KMS-11 (cell line): Measurements from ENCODE around the gene MSANTD3.

Experiments used
- H2AFZ ChIP-seq: fragments of 200-600 bp; sonication (generic); 2 replicates; pipeline ENCODE4 v1.6.1; 2016; ENCODE audit warnings: antibody characterized with exemption, mixed run types, low read depth
- H3K27ac ChIP-seq: fragments of 200-600 bp; sonication (generic); 2 replicates; pipeline ENCODE4 v1.6.1; 2016; ENCODE audit warnings: mild to moderate bottlenecking, mixed run types
- H3K27me3 ChIP-seq: fragments of 200-600 bp; sonication (generic); 2 replicates; pipeline ENCODE4 v1.6.1; 2017; ENCODE audit warnings: mild to moderate bottlenecking, low read depth, mixed run types, moderate library complexity; ENCODE audit not compliant: insufficient read depth
- H3K36me3 ChIP-seq: fragments of 200-600 bp; sonication (generic); 2 replicates; pipeline ENCODE4 v1.6.1; 2017; ENCODE audit warnings: mild to moderate bottlenecking, mixed run types; ENCODE audit not compliant: insufficient read depth
- H3K4me1 ChIP-seq: fragments of 200-600 bp; sonication (generic); 2 replicates; pipeline ENCODE4 v1.6.1; 2016; ENCODE audit warnings: mild to moderate bottlenecking, low read depth, mixed run types; ENCODE audit not compliant: poor library complexity, severe bottlenecking
- H3K4me2 ChIP-seq: fragments of 200-600 bp; sonication (generic); 2 replicates; pipeline ENCODE4 v1.7.0; 2016; ENCODE audit warnings: mild to moderate bottlenecking, mixed run types
- H3K4me3 ChIP-seq: fragments of 200-600 bp; sonication (generic); IDR thresholded peaks from 2 replicates; pipeline ENCODE4 v1.6.1; 2017; ENCODE audit warnings: low read depth, low read length, mixed read lengths; ENCODE audit not compliant: insufficient read depth
- H3K79me2 ChIP-seq: fragments of 200-600 bp; sonication (generic); 2 replicates; pipeline ENCODE4 v1.6.1; 2016; ENCODE audit warnings: low read depth, mixed run types; ENCODE audit not compliant: insufficient read depth
- H3K9ac ChIP-seq: fragments of 200-600 bp; sonication (generic); 2 replicates; pipeline ENCODE4 v1.6.1; 2016; ENCODE audit warnings: mild to moderate bottlenecking, mixed run types
- H4K20me1 ChIP-seq: fragments of 200-600 bp; sonication (generic); 2 replicates; pipeline ENCODE4 v1.6.1; 2016; ENCODE audit warnings: mild to moderate bottlenecking, mixed run types; ENCODE audit not compliant: insufficient read depth
- TF ChIP-seq, protein P1 (sequence below): fragments of 200-600 bp; sonication (generic); conservative IDR thresholded peaks from 2 replicates; pipeline ENCODE4 v1.6.1; 2017; ENCODE audit warnings: low read depth, mild to moderate bottlenecking, antibody characterized with exemption, low read length, moderate library complexity, mixed read lengths

Gene MSANTD3

DNA sequence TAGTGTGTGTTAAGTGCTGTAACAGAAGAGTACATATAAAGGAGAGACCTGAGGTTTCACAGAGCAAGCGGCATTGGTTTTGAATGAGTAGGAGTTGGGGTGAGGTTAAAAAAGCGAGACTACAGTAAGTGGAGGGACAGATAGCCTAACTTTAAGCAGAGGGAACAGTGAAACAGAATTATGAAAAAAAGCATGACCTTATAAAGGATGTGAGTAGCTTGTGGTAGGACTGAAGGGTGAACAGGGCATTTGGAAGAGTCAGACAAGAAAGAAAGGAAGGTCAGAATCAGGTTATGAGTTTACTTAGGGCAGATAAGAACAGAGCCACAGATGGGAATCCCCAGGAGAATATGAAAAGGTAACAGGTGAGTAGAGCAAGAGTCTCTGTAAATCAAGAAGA lies 22.5 kb downstream of the MSANTD3 start:
- TF ChIP-seq, protein P1, sequence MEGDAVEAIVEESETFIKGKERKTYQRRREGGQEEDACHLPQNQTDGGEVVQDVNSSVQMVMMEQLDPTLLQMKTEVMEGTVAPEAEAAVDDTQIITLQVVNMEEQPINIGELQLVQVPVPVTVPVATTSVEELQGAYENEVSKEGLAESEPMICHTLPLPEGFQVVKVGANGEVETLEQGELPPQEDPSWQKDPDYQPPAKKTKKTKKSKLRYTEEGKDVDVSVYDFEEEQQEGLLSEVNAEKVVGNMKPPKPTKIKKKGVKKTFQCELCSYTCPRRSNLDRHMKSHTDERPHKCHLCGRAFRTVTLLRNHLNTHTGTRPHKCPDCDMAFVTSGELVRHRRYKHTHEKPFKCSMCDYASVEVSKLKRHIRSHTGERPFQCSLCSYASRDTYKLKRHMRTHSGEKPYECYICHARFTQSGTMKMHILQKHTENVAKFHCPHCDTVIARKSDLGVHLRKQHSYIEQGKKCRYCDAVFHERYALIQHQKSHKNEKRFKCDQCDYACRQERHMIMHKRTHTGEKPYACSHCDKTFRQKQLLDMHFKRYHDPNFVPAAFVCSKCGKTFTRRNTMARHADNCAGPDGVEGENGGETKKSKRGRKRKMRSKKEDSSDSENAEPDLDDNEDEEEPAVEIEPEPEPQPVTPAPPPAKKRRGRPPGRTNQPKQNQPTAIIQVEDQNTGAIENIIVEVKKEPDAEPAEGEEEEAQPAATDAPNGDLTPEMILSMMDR, result no peak
- Histone ChIP-seq H3K27ac (no peak overlapping the region), H3K36me3 (no peaks in the 10 kb centered on the region), H2AFZ (no peak overlapping the region), H3K4me3 (no peak overlapping the region), H3K27me3 (no peaks in the 10 kb centered on the region), H3K4me2 (no peak overlapping the region; the same call in 1 of the 2 replicates), H3K79me2 (no peaks in the 10 kb centered on the region), H4K20me1 (no peaks in the 10 kb centered on the region), H3K4me1 (peaks cover 23% of the 10 kb centered on the region), H3K9ac (no peak overlapping the region)

DNA sequence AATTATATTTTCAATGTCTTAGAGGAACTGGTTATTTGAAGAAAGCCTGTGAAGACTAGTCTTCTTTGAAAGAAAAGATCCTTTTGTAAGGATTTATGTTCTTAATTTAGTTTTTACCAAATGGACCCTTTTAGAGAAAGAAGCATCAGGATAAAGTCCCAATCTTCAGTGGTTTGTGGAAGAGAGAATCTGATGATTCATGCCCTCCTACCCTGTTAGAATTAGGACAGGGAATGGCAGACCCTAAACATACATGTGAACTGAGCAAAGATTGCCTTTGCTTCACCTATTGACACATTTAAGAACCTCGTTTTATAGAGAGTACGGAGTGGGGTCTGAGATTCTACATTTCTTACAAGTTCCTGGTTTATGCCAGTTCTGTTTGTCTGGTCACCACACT lies 26.0 kb downstream of the MSANTD3 start:
- H3K9ac ChIP-seq, result no peak overlapping the region
- no peak overlapping the region for H2AFZ ChIP-seq
- H3K4me3 ChIP-seq, result no peak overlapping the region
- no peak overlapping the region for H3K27ac ChIP-seq
- H3K4me2 ChIP-seq, result no peak overlapping the region
- no peaks in the 10 kb centered on the region for H3K79me2 ChIP-seq
- H3K4me1 ChIP-seq, result peaks cover 17% of the 10 kb centered on the region
- H3K36me3 ChIP-seq, result no peaks in the 10 kb centered on the region
- H3K27me3 ChIP-seq, result no peaks in the 10 kb centered on the region
- H4K20me1 ChIP-seq, result no peaks in the 10 kb centered on the region
- TF ChIP-seq, protein P1, result no peak

DNA sequence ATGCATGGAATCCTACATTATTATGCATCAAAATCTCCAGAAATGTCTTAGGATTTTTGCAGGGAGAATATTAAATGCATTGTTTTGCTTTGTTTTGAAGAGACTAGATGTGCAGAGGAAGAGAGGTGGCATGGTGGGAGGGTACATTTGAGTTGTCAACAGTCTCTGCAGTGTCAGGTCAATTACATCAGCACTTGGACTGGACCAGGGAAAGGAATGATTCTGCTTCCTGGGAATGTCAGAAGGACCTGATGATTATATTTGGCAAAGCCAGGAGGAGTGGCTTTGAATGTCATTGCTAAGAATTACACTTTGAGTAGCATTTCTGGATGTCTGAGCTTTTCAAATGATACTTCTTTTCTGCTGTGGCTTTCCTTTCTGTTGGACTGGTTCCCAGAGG lies 28.5 kb downstream of the MSANTD3 start:
- Histone ChIP-seq H3K79me2 (no peaks in the 10 kb centered on the region), H4K20me1 (no peaks in the 10 kb centered on the region), H2AFZ (no peak overlapping the region), H3K4me3 (no peak overlapping the region), H3K27ac (no peak overlapping the region), H3K36me3 (no peaks in the 10 kb centered on the region), H3K27me3 (no peaks in the 10 kb centered on the region), H3K9ac (no peak overlapping the region), H3K4me2 (no peak overlapping the region), H3K4me1 (no peaks in the 10 kb centered on the region)
- TF ChIP-seq, protein P1, result no peak

- H3K27me3 ChIP-seq, result no peaks in the 10 kb centered on the region
- H3K79me2 ChIP-seq, result no peaks in the 10 kb centered on the region
- H3K36me3 ChIP-seq, result no peaks in the 10 kb centered on the region
- H3K4me1 ChIP-seq, result no peaks in the 10 kb centered on the region
- no peak overlapping the region for H2AFZ ChIP-seq
- H4K20me1 ChIP-seq, result no peaks in the 10 kb centered on the region
- H3K27ac ChIP-seq, result no peak overlapping the region
- TF ChIP-seq, protein P1, result no peak
- no peak overlapping the region for H3K9ac ChIP-seq
- H3K4me2 ChIP-seq, result no peak overlapping the region
- H3K4me3 ChIP-seq, result no peak overlapping the region
These were observed 30.6 kb downstream of the MSANTD3 start for GRCh38 chr9:100457517-100457916.
